Cortex of kidney (tissue), 1 donor: ENCODE data around the gene PCDHB5.
"Not testable (repeated sequence)": the region's sequence is repeated elsewhere in the genome, so short reads cannot be mapped to it uniquely, and the experiment has no call there.

Experiments
- DNase-seq: peaks from one replicate; lab custom pipeline; 2025; lab: John Stamatoyannopoulos, UW

Gene PCDHB5

DNA sequence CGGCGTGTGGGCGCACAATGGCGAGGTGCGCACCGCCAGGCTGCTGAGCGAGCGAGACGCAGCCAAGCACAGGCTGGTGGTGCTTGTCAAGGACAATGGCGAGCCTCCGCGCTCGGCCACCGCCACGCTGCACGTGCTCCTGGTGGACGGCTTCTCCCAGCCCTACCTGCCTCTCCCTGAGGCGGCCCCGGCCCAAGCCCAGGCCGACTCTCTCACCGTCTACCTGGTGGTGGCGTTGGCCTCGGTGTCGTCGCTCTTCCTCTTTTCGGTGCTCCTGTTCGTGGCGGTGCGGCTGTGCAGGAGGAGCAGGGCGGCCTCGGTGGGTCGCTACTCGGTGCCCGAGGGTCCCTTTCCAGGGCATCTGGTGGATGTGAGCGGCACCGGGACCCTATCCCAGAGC lies 17.1 kb downstream of the PCDHB5 start:
- DNase-seq: not testable (repeated sequence)

DNA sequence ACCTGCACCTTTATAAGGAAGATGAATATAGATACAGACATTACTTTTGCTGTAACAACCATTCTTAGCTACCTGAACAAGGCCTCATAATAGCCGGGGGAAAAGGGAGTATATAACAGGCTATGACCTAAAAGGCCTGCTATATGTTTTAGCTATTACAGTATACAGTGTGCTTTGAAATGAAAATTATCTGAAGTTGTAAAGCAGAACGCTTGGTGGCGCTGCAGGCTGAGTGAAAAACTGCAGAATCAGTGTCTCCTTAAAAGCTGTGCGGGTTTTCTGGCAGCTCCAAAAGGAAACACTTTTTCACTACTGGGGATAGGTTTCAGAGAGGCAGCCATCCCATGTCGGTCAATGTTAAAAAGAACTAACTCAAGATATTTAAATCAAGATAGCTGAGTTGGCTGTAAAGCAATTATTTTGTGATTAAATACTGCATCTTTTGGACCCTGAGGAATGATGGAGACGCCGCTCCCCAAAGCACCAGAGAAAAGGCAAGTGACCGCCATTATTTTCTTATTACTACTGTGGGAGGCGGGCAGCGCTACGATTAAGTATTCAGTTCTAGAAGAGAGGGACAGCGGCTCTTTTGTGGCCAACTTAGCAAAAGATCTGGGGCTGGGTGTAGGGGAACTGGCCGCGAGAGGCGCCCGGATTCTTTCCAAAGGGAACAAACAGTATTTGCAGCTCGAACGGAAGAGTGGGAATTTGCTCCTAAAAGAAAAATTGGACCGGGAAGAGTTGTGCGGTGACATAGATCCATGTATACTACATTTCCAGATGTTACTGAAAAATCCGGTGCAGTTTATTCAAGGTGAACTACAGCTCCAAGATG lies 20.8 kb downstream of the PCDHB5 start:
- DNase-seq: no peak

DNA sequence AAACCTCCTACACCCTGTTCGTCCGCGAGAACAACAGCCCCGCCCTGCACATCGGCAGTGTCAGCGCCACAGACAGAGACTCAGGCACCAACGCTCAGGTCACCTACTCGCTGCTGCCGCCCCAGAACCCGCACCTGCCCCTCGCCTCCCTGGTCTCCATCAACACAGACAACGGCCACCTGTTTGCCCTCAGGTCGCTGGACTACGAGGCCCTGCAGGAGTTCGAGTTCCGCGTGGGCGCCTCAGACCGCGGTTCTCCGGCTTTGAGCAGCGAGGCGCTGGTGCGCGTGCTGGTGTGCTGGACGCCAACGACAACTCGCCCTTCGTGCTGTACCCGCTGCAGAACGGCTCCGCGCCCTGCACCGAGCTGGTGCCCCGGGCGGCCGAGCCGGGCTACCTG lies 22.4 kb downstream of the PCDHB5 start:
- not testable (repeated sequence) for DNase-seq

DNA sequence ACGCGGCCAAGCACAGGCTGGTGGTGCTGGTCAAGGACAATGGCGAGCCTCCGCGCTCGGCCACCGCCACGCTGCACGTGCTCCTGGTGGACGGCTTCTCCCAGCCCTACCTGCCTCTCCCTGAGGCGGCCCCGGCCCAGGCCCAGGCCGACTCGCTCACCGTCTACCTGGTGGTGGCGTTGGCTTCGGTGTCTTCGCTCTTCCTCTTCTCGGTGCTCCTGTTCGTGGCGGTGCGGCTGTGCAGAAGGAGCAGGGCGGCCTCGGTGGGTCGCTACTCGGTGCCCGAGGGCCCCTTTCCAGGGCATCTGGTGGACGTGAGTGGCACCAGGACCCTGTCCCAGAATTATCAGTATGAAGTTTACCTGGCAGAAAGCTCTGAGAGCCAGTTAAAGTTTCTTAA lies 22.9 kb downstream of the PCDHB5 start:
- DNase-seq: not testable (repeated sequence)

DNA sequence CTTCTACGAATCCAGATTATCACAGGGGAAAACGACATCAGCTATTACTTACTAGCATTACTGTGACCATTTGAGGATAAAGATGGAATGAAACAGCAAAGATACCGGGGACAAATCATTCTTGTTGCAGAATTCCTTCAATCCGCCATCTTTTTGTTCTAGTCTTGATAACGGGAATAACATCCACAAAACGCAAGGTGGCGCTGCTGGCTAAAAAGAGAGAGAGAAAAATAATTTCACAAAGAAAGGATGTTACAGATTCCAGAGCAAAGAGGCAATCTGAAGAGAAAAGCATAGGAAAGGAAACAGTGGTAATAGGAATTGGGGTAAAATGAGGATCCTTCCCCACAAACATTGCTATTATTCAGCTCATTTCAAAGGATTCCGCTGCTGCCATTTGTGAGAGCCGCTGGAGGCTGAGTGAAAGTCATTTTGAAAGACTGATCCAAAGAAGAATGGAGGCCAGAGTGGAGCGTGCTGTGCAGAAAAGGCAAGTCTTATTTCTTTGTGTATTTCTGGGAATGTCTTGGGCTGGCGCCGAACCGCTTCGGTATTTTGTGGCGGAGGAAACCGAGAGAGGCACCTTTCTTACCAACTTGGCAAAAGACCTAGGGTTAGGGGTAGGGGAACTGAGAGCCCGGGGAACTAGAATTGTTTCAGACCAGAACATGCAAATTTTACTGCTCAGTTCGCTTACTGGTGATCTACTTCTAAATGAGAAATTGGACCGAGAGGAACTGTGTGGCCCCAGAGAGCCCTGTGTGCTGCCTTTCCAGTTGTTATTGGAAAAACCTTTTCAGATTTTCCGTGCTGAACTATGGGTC lies 37.6 kb downstream of the PCDHB5 start, which contains the start of gene PCDHB7:
Gene PCDHB7, plus strand, starts transcription at position 264 of the 824 bp plus-strand sequence. Its CDS starts 192 bp downstream, at position 456.
- DNase-seq: no peak

DNA sequence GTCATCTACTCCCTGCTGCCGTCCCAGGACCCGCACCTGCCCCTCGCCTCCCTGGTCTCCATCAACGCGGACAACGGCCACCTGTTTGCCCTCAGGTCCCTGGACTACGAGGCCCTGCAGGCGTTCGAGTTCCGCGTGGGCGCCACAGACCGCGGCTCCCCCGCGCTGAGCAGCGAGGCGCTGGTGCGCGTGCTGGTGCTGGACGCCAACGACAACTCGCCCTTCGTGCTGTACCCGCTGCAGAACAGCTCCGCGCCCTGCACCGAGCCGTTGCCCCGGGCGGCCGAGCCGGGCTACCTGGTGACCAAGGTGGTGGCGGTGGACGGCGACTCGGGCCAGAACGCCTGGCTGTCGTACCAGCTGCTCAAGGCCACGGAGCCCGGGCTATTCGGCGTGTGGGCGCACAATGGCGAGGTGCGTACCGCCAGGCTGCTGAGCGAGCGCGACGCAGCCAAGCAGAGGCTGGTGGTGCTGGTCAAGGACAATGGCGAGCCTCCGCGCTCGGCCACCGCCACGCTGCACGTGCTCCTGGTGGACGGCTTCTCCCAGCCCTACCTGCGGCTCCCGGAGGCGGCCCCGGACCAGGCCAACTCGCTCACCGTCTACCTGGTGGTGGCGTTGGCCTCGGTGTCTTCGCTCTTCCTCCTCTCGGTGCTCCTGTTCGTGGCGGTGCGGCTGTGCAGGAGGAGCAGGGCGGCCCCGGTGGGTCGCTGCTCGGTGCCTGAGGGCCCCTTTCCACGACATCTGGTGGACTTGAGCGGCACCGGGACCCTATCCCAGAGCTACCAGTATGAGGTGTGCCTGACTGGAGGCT lies 39.5 kb downstream of the PCDHB5 start:
- DNase-seq: not testable (repeated sequence)

DNA sequence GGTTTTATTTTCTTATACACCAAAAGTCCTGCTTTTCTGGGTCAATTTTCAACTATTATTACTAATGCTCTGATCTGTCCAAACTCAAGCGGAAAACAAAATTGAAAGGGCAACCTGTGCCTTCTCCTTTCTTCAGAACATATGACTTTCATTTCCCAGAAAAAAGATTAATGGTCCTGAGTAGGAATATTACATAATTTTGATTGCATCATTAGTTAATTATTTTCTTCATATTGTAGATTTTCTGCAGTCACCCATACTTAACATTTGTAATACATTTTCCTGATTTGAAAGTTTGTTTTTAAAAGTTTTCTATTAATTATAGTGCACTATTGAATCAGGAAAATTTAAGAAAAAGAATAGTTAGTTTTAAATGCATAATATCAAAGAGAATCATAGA lies 40.9 kb downstream of the PCDHB5 start:
- DNase-seq: no peak

DNA sequence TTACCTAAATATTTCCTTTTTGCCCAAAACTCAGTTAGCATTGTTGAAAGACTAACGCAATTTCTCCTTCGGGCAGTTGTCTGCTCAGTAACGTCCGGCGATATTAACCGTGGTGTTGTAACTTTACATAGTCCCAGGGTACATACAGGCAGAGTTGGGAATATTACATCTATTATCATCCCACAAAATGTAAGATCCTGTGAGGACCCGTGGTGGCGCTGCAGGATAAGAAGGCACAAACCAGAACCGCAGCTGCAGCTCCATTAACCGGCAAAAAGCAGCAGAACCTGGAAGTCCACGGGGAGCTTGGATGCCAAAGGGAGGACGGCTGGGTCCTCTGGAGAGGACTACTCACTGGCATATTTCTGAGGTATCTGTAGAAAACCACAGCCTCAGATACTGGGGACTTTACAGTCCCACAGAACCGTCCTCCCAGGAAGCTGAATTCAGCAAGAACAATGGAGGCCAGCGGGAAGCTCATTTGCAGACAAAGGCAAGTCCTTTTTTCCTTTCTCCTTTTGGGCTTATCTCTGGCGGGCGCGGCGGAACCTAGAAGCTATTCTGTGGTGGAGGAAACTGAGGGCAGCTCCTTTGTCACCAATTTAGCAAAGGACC lies 42.7 kb downstream of the PCDHB5 start, which contains the start of gene PCDHB8:
Gene PCDHB8, plus strand, starts transcription at position 214 of the 615 bp plus-strand sequence. Its CDS starts 245 bp downstream, at position 459.
- DNase-seq: not testable (repeated sequence)

DNA sequence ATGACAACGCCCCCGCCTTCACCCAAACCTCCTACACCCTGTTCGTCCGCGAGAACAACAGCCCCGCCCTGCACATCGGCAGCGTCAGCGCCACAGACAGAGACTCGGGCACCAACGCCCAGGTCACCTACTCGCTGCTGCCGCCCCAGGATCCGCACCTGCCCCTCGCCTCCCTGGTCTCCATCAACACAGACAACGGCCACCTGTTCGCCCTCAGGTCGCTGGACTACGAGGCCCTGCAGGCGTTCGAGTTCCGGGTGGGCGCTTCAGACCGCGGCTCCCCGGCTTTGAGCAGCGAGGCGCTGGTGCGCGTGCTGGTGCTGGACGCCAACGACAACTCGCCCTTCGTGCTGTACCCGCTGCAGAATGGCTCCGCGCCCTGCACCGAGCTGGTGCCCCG lies 44.4 kb downstream of the PCDHB5 start:
- not testable (repeated sequence) for DNase-seq

DNA sequence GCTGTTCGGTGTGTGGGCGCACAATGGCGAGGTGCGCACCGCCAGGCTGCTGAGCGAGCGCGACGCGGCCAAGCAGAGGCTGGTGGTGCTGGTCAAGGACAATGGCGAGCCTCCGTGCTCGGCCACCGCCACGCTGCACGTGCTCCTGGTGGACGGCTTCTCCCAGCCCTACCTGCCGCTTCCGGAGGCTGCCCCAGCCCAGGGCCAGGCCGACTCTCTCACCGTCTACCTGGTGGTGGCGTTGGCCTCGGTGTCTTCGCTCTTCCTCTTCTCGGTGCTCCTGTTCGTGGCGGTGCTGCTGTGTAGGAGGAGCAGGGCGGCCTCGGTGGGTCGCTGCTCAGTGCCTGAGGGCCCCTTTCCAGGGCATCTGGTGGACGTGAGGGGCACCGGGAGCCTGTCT lies 44.9 kb downstream of the PCDHB5 start:
- not testable (repeated sequence) for DNase-seq

DNA sequence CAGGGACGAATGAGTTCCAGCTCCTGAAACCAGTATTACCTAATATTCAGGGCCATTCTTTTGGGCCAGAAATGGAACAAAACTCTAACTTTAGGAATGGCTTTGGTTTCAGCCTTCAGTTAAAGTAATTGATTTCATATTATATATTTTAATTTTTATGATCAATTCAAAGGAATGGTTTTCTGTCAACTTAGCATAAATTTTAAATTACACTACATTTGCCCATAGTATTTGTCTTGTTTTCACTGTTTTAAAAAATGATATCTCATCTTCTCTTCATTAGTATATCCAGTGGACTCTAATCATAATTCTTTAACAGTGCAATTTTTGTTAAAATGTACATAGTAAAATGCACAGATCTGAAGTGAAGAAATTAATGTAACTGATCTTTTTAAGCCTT lies 45.3 kb downstream of the PCDHB5 start:
- no peak for DNase-seq

DNA sequence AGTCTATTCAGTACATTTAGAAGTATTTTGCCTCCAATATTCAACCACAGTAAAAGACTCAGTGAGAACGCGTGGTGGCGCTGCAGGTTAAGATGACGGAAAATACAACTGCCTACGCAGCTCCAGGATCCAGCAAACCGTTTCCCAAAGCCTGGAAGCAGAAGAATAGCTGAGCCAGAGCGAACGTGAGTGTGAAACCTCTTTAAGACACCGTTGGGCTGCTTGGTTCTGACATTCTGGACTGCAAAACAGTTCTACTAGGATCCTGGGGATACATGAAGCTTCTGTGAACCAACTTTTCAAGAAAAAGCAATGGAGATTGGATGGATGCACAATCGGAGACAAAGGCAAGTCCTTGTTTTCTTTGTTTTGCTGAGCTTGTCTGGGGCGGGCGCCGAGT lies 47.2 kb downstream of the PCDHB5 start, which contains the start of gene PCDHB16:
Gene PCDHB16, plus strand, starts transcription at position 140 of the 400 bp plus-strand sequence. Its CDS starts 173 bp downstream, at position 313.
- no peak for DNase-seq

DNA sequence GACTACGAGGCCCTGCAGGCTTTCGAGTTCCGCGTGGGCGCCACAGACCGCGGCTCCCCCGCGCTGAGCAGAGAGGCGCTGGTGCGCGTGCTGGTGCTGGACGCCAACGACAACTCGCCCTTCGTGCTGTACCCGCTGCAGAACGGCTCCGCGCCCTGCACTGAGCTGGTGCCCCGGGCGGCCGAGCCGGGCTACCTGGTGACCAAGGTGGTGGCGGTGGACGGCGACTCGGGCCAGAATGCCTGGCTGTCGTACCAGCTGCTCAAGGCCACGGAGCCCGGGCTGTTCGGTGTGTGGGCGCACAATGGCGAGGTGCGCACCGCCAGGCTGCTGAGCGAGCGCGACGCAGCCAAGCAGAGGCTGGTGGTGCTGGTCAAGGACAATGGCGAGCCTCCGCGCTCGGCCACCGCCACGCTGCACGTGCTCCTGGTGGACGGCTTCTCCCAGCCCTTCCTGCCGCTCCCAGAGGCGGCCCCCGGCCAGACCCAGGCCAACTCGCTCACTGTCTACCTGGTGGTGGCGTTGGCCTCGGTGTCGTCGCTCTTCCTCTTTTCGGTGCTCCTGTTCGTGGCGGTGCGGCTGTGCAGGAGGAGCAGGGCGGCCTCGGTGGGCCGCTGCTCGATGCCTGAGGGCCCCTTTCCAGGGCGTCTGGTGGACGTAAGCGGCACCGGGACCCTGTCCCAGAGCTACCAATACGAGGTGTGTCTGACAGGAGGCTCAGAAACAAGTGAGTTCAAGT lies 49.3 kb downstream of the PCDHB5 start:
- DNase-seq: not testable (repeated sequence)

DNA sequence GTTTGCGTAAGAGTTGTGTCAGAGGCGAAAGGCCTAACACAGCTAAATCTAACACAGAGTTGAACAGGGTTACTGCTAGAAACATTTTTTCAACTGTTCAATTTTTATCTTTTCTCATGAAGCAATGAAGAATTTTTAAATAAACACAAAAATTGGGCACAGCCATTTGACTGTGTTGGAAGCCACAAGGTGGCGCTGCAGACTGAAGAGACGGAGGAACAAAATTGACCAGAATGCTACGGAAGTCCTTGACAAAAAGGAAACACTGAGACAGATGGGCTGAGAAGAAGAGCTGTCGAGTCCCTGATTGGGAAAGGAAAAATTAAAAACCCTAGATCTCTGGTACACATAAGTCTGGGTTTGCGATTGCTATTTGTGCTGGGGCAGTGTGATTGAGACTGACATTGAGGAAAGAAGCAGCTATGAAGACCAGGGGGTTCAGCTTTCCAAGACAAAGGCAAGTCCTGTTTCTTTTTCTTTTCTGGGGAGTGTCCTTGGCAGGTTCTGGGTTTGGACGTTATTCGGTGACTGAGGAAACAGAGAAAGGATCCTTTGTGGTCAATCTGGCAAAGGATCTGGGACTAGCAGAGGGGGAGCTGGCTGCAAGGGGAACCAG lies 52.0 kb downstream of the PCDHB5 start, which contains the start of gene PCDHB9:
Gene PCDHB9, plus strand, starts transcription at position 265 of the 616 bp plus-strand sequence. Its CDS starts 158 bp downstream, at position 423.
- no peak for DNase-seq
